Measurements from ENCODE around the gene UTP11.
A peak's percentile ranks its signal among the peaks of the same experiment; 100 is the strongest.
"Not testable (repeated sequence)": the region's sequence is repeated elsewhere in the genome, so short reads cannot be mapped to it uniquely, and the experiment has no call there.

UTP11 gene

DNA sequence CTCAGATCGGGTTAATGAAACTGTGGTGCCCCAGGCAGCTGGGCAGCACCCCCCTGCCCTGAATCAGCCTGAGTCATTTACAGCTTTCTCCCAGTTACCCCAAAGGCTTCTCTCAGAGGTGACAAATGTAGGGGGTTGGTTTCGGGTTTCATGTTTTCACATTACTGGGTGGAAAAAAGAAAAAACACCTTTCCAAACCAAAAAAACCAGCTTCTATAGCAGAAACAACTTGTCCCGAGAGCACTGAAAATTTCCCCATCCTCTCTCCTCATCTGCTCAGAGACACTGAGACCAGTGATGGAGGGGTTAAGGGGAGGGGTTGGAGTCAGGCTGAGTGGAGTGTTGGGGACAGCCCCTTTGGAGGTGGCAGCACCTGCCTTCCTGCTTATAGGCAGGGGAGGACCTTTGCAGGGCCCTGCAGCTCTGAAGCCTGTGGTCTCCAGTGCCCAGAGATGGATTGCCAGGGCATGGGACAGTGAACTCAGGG is 15.6 kb downstream of the UTP11 start:
- DNase-seq, result no peak

DNA sequence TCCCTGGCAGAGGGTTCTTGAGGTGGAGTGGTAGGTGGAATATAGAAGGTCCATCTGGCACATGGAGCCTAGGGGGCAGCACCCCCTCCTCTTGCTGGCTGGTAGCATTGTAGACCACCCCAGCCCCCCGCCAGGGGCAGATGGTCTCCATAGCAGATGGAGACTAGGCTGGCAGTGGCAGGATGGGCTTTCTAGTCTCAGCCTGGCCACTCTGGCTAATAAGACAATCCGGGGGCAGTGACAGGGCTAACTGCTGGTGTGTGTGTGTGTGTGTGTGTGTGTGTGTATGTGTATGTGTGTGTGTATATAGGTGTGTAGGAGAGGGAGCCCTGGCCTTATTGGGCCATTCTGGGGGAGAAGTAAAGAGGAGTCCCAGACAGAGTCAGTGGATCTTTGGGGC is 16.1 kb downstream of the UTP11 start:
- DNase-seq, result peak; percentile 65

DNA sequence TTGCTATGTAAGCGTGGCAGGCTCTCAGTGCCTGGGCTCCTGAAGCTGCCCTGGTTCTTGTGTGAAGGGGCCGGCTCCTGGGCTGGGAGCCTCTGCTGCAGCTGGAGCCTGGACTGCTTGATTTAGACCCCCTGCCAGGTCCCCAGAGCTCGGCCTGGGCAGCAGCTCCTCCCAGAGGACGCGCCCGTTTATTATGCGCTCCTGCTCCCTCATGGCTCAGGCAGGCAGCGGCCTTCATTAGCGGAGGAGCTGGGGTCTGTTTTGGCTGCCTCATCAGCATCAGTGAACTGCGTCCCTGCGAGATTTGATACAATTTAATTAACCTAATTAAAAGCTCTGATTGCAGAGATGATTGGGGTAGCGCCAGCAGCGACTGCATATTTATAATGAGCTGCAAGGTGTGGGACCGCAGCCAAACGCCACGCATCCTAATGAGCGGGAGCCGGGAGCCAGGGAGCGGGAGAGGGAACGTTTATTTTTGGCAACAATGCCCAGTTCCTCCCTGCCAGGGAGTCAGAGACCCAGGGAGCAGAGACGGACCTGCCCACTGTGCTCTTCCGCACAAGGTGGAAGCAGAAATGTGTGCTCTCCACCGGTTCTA is 16.6 kb downstream of the UTP11 start:
- DNase-seq, result peak; percentile 91

DNA sequence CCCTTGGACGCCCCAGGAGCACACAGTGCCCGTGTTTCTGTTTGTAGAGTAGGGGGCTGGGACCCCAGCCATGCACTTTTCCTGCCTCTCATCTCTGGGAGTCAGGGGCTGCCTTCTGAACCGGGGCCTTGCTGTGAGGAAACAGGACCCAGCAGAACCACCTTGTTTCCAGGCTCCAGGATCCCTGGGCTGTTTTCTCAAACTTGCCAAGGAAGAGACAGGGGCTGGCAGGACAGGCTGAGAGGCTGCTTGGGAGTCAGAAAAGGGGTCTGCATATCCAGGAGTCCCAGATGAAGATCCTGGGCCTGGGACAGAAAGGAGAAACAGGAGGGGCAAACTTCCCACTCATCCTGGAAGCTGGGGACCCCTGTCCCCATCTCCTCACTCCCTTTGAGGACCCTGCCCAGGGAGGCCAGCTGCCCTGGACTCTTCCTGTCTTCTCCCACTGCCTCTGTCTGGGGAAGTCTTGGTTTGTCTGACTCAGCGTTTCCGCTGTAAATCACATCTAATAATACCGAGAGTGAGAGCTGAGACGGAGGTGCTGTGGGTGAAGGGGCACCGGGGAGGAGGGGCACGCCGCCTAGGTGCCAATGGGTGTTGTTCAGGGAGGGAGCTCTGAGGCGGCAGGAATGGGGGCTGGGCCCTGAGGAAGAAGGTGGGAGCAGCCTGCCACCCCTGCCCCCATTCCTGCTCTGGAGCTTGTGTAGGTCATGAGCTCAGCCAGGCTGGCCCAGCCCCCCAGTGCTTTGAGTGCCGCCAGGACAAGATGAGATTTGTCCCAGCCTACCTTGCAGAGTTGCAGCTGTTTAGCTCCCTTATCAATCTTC is 17.4 kb downstream of the UTP11 start:
- DNase-seq, result no peak

DNA sequence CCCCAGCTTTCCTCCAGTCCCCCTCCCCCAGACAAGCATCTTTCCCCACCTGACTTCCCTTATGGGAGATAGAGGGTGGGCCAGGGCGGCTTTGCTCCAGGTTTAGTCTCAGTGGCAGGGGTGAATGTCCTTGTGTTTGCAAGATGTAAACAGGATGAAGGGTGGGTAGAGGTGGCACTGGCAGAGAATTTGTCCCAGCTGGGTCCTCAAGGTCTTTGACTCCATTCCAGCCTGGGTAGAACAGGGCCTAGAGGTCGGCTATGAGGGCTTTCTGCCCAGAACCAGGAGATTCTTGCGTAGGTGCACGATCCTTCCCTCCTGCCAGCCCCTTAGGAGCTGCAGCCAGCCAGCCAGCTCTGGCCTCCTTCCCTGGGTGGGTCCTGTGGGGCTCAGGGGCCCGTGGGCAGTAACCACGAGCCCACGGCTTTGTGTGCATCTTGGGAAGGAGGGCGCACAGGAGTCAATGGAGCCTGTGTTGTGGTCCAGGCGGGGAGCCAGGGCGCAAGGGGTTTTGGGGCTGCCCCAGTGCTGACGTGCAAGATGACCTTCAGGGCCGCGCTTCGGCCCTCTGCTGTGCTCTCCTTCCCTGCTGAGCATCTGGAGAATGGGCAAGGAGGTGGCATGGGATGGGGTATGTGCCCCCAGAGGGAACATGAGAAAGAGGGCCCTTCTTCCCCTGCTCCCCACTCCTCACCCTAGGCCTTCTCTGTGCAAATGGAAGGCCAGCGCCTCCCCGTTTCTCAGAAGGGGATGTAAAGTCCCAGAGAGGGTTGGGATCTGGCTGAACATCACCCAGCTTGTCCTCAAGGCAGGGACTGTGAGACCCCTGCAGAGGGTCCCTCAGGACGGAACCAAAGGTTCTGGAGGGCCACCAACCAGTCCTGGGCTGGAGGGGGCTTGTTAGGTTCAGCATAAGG is 18.3 kb downstream of the UTP11 start:
- no peak for DNase-seq

DNA sequence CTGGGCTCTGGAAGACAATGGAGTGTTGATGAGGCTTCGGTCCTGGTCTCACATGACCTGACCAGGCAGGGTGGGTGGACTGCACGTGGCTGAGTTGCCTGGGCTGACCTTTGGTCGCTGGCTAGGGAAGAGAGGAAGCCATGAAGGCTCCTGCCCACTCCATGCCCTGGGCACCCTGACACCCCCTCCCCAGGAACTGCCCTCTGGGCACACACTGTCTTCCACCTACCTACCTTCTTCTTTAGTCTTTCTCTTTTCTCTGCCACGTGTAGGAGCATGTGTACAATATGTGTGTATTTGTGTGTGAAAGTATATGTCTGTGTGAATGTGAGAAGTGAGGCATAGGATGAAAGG is 19.0 kb downstream of the UTP11 start:
- no peak for DNase-seq

DNA sequence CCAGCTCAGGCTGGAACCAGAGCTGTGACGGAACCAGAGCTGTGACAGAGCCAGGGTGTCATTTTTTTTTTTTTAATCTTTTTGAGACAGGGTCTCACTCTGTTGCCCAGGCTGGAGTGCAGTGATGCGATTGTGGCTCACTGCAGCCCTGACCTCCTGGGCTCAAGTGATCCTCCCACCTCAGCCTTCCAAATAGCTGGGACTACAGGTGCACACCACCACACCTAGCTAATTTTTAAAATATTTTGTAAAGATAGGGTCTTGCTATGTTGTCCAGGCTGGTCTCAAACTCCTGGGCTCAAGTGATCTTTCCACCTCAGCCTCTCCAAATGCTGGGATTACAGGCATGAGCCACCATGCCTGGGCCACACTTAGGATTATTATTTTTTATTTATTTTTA is 20.5 kb downstream of the UTP11 start:
- DNase-seq, result not testable (repeated sequence)

DNA sequence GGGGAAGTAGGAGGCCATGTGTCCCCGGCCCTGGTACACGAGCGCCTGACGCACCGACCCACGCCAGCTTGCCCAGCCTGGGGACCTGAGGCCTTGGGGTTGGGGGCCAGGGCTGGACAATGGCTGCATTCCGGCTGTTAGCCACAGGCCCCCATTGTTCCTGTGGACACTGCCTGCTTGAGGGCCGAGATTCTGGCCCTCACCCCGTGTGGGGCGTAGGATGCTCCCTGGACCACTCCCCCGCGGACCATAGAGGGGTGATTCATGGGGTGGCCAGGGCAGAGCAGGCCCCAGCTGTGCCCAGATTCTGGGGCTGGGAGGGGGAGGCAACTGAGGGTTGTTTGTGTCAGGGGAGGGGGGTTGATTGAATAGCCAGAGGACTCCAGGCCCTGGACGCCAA is 22.3 kb downstream of the UTP11 start:
- DNase-seq, result no peak

DNA sequence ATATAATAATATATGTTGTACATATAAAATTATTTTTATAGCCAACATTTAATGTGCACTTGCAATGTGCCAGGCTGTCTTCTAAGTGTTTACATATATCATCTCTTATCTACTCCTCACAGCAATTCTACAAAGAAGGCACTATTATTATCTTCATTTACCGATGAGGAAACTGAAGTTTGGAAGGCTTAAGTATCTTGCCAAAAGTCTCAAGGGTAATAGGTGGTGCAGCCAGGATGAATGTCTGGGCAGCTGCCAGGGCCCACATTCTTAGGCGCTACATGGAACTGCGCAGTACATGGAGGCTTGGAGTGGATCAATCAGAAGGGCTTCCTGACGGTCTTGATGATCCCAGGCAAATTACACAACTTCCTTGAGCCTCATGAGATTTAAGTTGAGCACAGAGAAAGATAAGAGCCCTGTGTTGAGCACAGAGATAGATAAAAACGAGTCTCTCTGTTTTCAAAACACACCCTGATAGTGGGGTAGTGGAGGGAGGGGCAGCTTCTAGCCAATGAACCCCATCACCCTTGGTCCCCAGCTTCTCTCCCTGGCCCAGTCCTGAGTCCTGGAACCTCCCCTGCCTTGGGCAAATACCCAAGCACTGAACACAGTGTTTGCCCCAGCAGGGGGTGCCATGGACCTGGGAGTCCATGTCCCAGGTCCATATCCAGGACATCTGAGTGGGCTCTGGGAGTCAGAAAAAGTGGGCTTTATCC is 24.8 kb downstream of the UTP11 start:
- DNase-seq, result no peak

DNA sequence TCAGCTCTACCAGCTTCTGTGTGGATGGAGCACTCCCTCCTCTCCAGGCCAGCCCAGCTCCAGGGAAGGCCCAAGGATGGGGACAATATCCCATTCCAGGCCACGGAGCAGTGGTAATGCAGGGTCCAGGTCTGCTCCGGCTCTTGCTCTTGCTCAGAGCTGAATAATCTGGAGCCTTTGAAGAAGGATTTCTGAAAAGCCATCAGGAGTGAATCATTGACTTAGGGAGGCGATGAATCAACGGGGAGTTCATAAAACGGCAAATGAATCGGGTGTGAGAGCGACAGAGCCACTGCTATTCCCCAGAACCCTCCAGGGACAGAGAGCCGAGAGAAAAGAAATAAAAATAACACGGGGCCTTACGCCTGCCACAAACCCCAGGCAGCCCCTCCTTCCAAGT is 26.3 kb downstream of the UTP11 start:
- DNase-seq, result no peak

DNA sequence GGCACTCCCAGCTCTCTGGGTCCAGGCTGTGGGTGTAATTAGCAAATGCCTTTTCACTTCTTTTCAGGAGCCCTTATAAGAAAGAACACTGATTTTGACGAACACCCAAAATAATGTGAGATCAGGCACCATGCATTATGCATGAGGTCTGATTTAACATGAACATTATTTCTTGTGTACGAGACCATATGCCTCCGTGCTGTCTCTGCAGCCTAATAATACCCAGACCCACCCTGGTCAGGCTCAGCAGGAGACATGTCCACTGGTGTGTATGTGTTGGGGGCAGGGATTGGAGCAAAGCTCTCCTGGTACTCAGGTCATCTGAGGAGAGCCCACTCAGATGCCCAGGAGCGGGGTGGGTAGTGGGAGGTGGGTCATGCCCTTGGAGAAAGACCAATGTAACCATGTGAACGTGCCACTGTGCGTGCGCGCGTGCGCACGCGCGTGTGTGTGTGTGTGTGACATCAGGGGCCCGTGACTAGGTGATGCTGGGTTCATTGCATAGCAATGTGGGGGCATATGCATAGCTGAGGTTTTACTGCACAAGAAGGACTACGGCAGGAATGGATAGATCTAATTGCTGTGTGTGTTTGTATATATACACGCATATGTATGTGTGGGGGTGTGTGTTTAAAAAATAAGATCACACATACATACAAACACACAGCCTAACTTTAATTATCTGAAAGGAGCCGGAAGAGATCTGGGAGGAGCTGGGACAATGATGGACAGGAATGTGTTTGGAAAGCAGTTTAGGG is 27.0 kb downstream of the UTP11 start:
- no peak for DNase-seq

DNA sequence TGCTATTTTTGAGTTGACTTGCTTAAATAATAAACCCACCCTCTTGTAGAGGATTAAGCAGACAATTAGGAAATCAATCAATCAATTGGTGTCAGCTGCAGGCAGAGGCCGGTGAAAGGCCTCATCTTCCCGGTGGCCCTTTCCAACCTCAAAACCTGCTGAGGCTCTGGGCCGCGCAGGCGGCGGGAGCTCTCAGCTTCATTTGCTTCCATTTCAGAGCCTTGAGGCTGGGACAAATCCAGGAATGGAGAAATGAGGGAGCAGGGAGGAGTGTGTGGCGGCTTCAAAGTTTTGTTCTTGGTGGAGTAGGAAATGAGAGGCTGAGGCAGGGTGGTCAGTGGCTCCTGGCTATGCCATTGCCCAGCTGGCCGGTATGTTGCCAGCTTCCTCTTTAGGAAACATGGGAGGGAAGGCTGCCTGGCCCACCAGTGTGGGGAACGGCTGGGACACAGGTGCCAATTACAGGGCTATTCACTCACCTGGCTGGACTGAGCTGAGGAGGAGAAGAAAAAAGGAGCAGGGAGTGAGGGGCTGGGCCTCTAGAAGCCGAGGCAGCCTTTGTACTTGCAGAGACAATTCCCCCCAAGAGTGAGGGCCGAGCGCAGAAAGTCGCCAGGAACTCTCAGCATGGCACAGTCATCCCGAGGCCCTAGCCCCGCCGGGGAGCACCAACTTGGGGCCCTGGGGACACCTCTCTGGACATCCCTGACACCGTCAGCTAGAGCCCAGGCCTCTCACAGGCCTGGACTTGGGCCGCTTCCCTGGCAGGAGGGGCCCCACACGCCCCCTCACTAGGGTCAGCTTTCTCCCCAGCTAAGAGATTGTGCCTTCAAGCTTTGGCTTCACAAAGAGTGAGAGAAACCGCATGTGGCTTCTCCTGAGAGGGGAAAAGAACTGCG is 29.7 kb downstream of the UTP11 start:
- DNase-seq, result no peak

DNA sequence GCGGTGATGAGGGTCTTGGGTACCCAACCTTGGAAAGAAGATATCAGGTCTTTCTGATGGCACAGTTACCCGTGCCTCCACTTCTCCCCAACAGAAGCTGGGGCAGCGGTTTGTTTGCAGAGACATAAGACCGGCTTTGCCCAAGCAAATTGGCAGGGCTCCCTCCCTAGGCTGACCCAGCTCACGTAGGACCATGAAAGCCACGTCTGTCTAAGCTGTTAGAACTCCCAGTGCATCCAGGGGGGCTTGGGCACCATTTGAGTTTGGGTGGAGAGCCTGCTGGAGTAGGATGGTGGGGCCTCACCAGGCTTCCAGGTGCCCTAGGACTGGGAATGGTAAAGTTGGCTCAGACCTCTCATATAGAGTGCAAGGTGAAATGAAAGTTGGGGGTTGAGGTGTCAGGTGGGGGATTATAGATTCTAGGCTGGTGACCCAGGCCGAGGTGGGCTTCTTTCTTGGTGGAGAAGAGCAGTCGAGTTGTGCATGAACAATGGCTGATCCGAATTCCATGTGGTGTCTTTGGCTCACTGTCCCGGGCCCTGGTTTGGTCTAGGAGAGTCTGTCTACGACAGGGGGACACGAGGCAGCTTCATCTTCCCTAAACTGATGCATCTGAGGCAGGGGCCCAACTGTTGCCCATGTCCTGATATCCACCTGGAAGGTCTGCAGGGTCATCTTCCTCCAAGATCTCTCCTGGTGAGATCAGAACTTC is 30.7 kb downstream of the UTP11 start:
- no peak for DNase-seq

DNA sequence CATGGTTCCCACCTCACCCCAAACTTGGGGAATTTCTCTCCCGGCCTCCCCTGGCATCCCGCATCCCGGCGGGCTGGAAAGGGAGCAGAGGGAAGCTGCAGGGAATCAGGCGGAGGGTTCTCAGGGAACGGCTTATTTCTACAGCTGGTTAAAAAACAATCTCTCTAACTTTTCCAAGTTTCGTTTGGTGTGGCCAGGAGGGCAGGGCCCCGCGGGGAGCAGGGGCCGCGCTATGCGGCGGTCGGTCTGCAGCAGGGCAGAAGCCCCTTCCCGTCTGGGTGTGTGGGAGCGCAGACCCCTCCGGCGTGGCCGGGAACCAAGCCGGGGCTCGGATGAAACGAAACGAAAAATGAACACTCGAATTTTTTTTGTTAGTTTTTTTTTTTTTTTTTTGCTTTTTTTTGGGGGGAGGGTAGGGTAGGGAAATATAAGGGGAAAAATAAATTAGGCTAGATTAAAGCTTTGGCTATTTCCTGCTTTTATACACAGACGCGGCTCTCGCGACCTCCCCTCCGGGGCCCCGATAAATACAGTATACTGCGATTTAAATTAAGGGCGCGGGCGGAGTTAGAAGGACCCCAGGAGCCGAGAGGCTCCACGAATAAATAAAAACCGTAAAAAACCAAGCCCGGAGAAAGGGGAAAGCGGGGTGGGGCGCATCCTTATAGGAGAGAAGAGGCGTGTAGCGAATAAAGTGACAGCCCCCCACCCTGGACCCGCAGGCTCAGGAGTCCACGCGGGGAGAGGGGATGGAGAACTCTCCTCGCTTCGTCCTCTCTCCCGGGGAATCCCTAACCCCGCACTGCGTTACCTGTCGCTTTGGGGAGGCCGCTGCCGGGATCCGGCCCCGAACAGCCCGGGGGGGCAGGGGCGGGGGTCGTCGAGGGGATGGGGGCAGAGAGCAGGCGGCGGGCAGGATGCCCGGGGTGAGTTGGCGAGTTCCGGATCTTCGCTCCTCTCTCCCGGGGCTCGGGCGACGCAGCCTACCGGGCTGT is 32.0 kb downstream of the UTP11 start:
- DNase-seq, result no peak

DNA sequence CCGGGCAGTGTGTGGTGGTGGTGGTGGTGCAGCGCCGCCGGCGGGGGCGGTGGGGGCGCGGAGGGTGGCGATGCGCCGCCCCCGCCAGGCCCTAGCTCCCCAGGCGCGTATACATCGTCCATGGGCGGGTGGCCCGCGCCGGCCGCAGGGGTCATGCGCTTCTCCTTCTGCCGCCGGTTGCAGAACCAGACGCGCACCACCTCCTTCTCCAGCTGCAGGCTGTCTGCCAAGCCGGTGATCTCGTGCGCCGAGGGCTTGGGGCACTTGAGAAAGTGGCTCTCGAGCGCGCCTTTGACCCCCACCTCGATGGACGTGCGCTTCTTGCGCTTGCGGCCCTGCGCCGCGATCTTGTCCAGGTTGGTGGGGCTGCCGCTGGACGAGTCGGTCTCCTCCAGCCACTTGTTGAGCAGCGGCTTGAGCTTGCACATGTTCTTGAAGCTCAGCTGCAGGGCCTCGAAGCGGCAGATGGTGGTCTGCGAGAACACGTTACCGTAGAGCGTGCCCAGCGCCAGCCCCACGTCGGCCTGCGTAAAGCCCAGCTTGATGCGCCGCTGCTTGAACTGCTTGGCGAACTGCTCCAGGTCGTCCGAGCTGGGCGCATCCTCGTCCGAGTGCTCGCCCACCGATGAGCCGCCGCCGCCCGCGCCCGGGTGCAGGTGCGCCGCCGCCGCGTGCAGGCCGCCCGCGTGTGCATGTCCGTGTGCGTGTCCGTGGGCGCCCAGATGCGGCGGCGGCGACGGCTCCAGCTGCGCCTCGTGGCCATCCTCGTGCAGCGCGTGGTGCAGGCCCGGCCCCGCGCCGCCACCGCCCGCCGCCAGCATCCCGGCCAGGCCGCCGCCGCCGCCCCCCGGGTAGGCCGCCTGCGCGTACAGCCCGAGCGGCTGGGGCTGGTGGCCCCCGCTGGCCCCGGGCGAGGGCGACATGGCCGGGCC is 33.1 kb downstream of the UTP11 start:
- peak; percentile 29 for DNase-seq

DNA sequence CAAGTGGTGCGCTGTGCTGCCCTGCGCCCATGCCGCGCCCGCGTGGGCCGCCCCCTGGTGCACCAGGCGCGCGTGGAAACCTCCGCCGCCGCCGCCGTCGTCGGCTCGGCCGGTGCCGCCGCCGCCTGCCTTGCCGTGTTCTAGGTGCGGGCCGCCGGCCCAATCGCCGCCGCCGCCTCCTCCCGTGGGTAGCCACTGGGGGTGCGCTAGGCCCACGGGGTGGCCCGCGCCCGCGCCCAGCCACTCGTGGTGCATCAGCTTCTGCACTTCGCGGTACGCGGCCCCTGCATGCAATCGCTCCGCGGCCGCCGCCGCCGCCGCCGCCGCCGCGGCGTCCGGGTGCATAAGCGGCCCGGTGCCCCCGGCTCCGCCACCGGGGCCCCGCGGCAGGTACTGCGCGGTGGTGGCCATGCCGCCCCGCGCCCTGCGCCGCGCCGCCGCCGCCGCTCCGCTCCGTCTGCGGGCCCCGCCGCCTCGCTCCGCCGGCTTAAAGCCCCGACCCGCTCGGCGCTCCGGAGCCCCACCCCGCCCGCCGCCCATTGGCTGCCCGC is 33.9 kb downstream of the UTP11 start, which contains the start of gene POU3F1:
TSS of gene POU3F1 (minus strand) at position 461 of the 551 bp plus-strand sequence. CDS start at position 411, 50 bp downstream.
- no peak for DNase-seq

DNA sequence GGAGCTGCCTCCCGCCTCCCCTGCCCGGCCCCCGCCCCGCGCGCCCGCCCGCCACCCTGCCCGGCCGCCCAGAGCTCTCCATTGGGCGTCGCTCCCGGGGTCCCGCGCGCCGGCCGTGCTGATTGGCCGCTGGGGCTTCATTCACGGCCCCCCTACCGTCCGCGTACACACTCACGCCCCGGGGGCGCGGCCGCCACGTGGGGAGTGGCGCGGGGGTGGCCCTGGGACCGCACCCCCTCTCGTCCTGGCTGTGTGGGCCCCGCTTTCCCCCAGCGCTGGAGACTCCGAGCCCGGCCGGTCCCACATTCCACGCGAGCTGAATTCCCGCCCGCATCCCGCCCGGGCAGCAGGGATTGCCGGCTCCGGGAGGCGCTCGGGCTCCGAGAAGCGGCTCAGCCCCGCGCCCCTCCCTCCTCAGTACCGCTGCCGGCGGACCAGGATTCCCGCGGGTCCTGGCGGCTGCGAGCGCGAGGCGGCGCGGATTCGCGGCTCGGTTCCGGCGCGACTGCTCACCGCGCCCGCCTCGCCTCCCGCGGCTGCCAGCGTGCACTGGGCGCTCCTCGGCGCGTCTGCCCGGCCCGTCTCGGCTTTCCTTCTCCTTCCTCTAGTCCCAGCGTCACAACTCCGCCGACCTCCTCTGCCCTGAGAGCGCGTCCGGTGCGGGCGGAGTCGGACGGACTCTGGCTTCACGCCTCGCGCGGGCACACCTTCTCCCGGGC is 34.5 kb downstream of the UTP11 start:
- peak; percentile 76 for DNase-seq

Data from NCI-H1092 treated with DMSO at 0.1 percent for 48 hours (cell line).